Smooth muscle cell (in vitro differentiated cells): ENCODE measurements around the gene EFCAB10. TPM values are rescaled to one million over a fixed set of nuclear protein-coding genes. Genes with fewer than 3 reads are reported as not detected.
"Not testable (repeated sequence)": the region's sequence is repeated elsewhere in the genome, so short reads cannot be mapped to it uniquely, and the experiment has no call there.

Source experiments
- DNase-seq: peaks from one replicate; lab custom pipeline; 2025; ENCODE audit not compliant: unreplicated experiment; lab: John Stamatoyannopoulos, UW
- H2AFZ ChIP-seq: fragments of 200-600 bp; sonication (generic); 2 replicates; pipeline ENCODE4 v1.6.0; 2016; ENCODE audit warnings: antibody characterized with exemption, low read depth, mild to moderate bottlenecking
- H3F3A ChIP-seq: fragments of 200-600 bp; sonication (generic); 2 replicates; pipeline ENCODE4 v1.6.0; 2017; ENCODE audit warnings: antibody characterized with exemption, low read depth
- H3K27ac ChIP-seq: fragments of 200-600 bp; sonication (generic); 2 replicates; pipeline ENCODE4 v1.5.1; 2016; ENCODE audit warnings: low read depth, mild to moderate bottlenecking
- H3K27me3 ChIP-seq: fragments of 200-600 bp; sonication (generic); 2 replicates; pipeline ENCODE4 v1.6.1; 2016; ENCODE audit warnings: low read depth, mild to moderate bottlenecking
- H3K36me3 ChIP-seq: fragments of 200-600 bp; sonication (generic); 2 replicates; pipeline ENCODE4 v1.5.1; 2016; ENCODE audit warnings: low read depth
- H3K4me1 ChIP-seq: fragments of 200-600 bp; sonication (generic); 2 replicates; pipeline ENCODE4 v1.5.1; 2016; ENCODE audit warnings: low read depth
- H3K4me2 ChIP-seq: fragments of 200-600 bp; sonication (generic); 2 replicates; pipeline ENCODE4 v1.6.0; 2016; ENCODE audit warnings: mild to moderate bottlenecking
- H3K4me3 ChIP-seq: fragments of 200-600 bp; sonication (generic); 2 replicates; pipeline ENCODE4 v1.5.1; 2016; ENCODE audit warnings: mild to moderate bottlenecking
- H3K79me2 ChIP-seq: fragments of 200-600 bp; sonication (generic); 2 replicates; pipeline ENCODE4 v1.6.0; 2016; ENCODE audit warnings: low read depth, mild to moderate bottlenecking
- H3K9ac ChIP-seq: fragments of 200-600 bp; sonication (generic); 2 replicates; pipeline ENCODE4 v1.6.0; 2016; ENCODE audit warnings: low read depth
- H3K9me3 ChIP-seq: fragments of 200-600 bp; sonication (generic); replicated peaks from 2 replicates; pipeline ENCODE4 v1.5.1; 2016; ENCODE audit warnings: low read depth
- H4K20me1 ChIP-seq: fragments of 200-600 bp; sonication (generic); 2 replicates; pipeline ENCODE4 v1.6.0; 2016; ENCODE audit warnings: low read depth
- WGBS: methylation state at CpG from one replicate; pipeline ENCODE4 v1.1.7; 2016; ENCODE audit warnings: low lambda C conversion rate; 5-methylcytosine and 5-hydroxymethylcytosine counted together
- polyA plus RNA-seq: library from polyadenylated mRNA; unstranded; fragments of >200 nt; fragmentation: Nextera tagmentation; extraction: Ambion mirVana; gene quantifications from 2 replicates; pipeline ENCODE4 v1.2.1, GENCODE V29; 2016
- total RNA-seq: library from RNA; depleted of rRNA; stranded (reverse); fragments of >200 nt; gene quantifications from 2 replicates; pipeline ENCODE4 v1.2.3, GENCODE V29; 2014
- TF ChIP-seq, protein P1 (sequence below): fragments of 200-600 bp; sonication (generic); IDR thresholded peaks from 2 replicates; pipeline ENCODE4 v1.5.1; 2017; ENCODE audit warnings: borderline replicate concordance, mild to moderate bottlenecking, antibody characterized with exemption; ENCODE audit not compliant: insufficient read depth, poor library complexity, severe bottlenecking

Gene EFCAB10
- total and polyA plus RNA-seq, 2 experiments from 2014 or later, result 0.56 to 1.2 TPM

DNA sequence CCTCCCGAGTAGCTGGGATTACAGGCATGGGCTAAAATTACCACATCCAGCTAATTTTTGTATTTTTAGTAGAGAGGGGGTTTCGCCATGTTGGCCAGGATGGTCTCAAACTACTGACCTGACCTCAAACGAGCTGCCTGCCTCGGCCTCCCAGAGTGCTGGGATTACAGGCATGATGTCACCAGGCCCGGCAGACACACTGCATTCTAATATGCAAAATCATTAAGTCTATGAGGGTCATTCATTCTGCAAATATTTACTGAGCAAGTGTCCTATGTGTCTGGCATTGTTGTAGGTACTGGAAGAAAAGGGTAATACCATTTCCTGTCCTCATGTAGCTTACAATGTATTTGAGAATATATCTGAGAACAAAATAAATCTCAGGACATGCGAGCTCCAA, 61.9 kb downstream of the EFCAB10 start:
- no peak overlapping the region for H3K4me2 ChIP-seq
- peaks cover 15% of the 10 kb centered on the region for H4K20me1 ChIP-seq
- WGBS, result 71% methylated on average over 6 of the region's 6 CpGs
- no peak overlapping the region for H2AFZ ChIP-seq
- H3K36me3 ChIP-seq, result no peaks in the 10 kb centered on the region
- H3K79me2 ChIP-seq, result peaks cover 53% of the 10 kb centered on the region
- H3K4me1 ChIP-seq, result peaks cover 7% of the 10 kb centered on the region
- no peaks in the 10 kb centered on the region for H3F3A ChIP-seq
- no peak overlapping the region for H3K27ac ChIP-seq
- TF ChIP-seq, protein P1, sequence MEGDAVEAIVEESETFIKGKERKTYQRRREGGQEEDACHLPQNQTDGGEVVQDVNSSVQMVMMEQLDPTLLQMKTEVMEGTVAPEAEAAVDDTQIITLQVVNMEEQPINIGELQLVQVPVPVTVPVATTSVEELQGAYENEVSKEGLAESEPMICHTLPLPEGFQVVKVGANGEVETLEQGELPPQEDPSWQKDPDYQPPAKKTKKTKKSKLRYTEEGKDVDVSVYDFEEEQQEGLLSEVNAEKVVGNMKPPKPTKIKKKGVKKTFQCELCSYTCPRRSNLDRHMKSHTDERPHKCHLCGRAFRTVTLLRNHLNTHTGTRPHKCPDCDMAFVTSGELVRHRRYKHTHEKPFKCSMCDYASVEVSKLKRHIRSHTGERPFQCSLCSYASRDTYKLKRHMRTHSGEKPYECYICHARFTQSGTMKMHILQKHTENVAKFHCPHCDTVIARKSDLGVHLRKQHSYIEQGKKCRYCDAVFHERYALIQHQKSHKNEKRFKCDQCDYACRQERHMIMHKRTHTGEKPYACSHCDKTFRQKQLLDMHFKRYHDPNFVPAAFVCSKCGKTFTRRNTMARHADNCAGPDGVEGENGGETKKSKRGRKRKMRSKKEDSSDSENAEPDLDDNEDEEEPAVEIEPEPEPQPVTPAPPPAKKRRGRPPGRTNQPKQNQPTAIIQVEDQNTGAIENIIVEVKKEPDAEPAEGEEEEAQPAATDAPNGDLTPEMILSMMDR, result no peak
- H3K4me3 ChIP-seq, result no peak overlapping the region
- no peaks in the 10 kb centered on the region for H3K9me3 ChIP-seq
- no peak overlapping the region for H3K9ac ChIP-seq
- no peak for DNase-seq
- H3K27me3 ChIP-seq, result no peaks in the 10 kb centered on the region

DNA sequence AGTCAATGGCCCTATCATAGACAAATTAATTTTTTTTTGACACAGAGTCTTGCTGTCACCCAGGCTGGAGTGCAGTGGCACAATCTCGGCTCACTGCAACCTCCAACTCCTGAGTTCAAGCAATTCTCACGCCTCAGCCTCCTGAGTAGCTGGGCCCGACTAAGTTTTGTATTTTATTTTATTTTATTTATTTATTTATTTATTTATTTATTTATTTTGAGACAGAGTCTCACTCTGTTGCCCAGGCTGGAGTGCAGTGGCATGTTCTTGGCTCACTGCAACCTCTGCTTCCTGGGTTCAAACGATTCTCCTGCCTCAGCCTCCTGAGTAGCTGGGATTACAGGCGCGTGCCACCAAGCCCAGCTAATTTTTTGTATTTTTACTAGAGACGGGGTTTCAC, 65.7 kb downstream of the EFCAB10 start:
- not testable (repeated sequence) for H3K4me1 ChIP-seq, DNase-seq, H3K27ac ChIP-seq, H2AFZ ChIP-seq, H3K27me3 ChIP-seq, H3K9me3 ChIP-seq, H3K4me3 ChIP-seq, H3K9ac ChIP-seq, H3K36me3 ChIP-seq, H3F3A ChIP-seq, H3K4me2 ChIP-seq
- H3K79me2 ChIP-seq, result peaks cover 70% of the 10 kb centered on the region
- peaks cover 24% of the 10 kb centered on the region for H4K20me1 ChIP-seq
- 98% methylated on average over 7 of the region's 7 CpGs for WGBS

Other genes with a start within 250 kb of the EFCAB10 start
- 28.0 and 39.2 TPM in 2 replicates for gene SRPK2, start 192.6 kb downstream of the EFCAB10 start, total RNA-seq
- gene SRPK2, start 192.6 kb downstream of the EFCAB10 start, polyA plus RNA-seq, result 21.9 and 37.5 TPM in 2 replicates
- 8.0 and 11.7 TPM in 2 replicates for gene PUS7, start 59.2 kb downstream of the EFCAB10 start, total RNA-seq
- gene PUS7, start 59.2 kb downstream of the EFCAB10 start, polyA plus RNA-seq, result 6.9 and 9.2 TPM in 2 replicates
- gene RINT1, start 49.3 kb downstream of the EFCAB10 start, total RNA-seq, result 18.9 and 29.4 TPM in 2 replicates
- gene RINT1, start 49.3 kb downstream of the EFCAB10 start, polyA plus RNA-seq, result 22.4 and 23.1 TPM in 2 replicates